H1 (cell line): ENCODE data around the gene RHD.

ENCODE experiments used
- ATF3 ChIP-seq: IDR thresholded peaks from 2 replicates; pipeline ENCODE4 v1.6.1; 2011; ENCODE audit warnings: low read depth, mild to moderate bottlenecking, low read length; ENCODE audit not compliant: insufficient read depth
- CEBPB ChIP-seq: IDR thresholded peaks from 2 replicates; pipeline ENCODE4 v1.6.1; 2012; ENCODE audit warnings: low read depth, low read length
- CREB1 ChIP-seq: IDR thresholded peaks from 2 replicates; pipeline ENCODE4 v1.6.1; 2012; ENCODE audit warnings: inconsistent platforms
- EZH2 ChIP-seq: fragments of 200-600 bp; sonication (generic); IDR thresholded peaks from 2 replicates; pipeline ENCODE4 v1.7.1; 2012; ENCODE audit warnings: low read depth, mild to moderate bottlenecking, moderate library complexity, low read length, inconsistent platforms; ENCODE audit not compliant: severe bottlenecking
- FOSL1 ChIP-seq: IDR thresholded peaks from 2 replicates; pipeline ENCODE4 v1.6.1; 2011; ENCODE audit warnings: mild to moderate bottlenecking, low read depth, low read length, moderate library complexity; ENCODE audit not compliant: insufficient read depth
- MAX ChIP-seq: IDR thresholded peaks from 2 replicates; pipeline ENCODE4 v1.6.1; 2012; ENCODE audit warnings: inconsistent platforms
- POLR2A ChIP-seq, 2 experiments: IDR thresholded peaks; 1 replicate in 1 of 2; 2 replicates in 1 of 2; pipeline ENCODE4 v1.6.1; 2011; ENCODE audit warnings: low read depth in 2 of 2, low read length in 2 of 2, mild to moderate bottlenecking in 2 of 2; ENCODE audit errors: control extremely low read depth in 1 of 2
- TAF1 ChIP-seq: IDR thresholded peaks from 2 replicates; pipeline ENCODE4 v1.6.1; 2011; ENCODE audit warnings: mild to moderate bottlenecking, low read depth, low read length
- TEAD4 ChIP-seq: IDR thresholded peaks from 2 replicates; pipeline ENCODE4 v1.6.1; 2012; ENCODE audit warnings: low read depth, low read length, inconsistent platforms, mixed read lengths
- YY1 ChIP-seq: IDR thresholded peaks from 2 replicates; pipeline ENCODE4 v1.6.1; 2011; ENCODE audit warnings: low read depth, mild to moderate bottlenecking, low read length
- TF ChIP-seq, protein P1 (sequence below), 3 experiments: IDR thresholded peaks; 1 replicate in 2 of 3; 2 replicates in 1 of 3; pipeline versions ENCODE4 v1.5.1 to v1.6.1; 2011; ENCODE audit warnings: low read length in 3 of 3, mild to moderate bottlenecking in 3 of 3, inconsistent platforms in 2 of 3, low read depth in 1 of 3, moderate library complexity in 1 of 3; ENCODE audit not compliant: insufficient read depth in 1 of 3; ENCODE audit errors: control extremely low read depth in 1 of 3
- TF ChIP-seq, protein P2 (sequence below): IDR thresholded peaks from 2 replicates; pipeline ENCODE4 v1.6.1; 2012; ENCODE audit warnings: low read length, inconsistent platforms
- TF ChIP-seq, protein P3 (sequence below): IDR thresholded peaks from 2 replicates; pipeline ENCODE4 v1.6.1; 2011; ENCODE audit warnings: low read length, improper control_type of control experiment

- TF ChIP-seq TEAD4 (no peak), EZH2 (no peak), ATF3 (no peak), MAX (no peak), TAF1 (no peak), CEBPB (no peak), CREB1 (no peak), POLR2A (IDR thresholded peaks at IDR 0.05; ENCODE audit: control extremely low read depth in 1 of 2, low read depth in 2 of 2, low read length in 2 of 2) (no peak), FOSL1 (no peak), YY1 (no peak)
- TF ChIP-seq, protein P1, sequence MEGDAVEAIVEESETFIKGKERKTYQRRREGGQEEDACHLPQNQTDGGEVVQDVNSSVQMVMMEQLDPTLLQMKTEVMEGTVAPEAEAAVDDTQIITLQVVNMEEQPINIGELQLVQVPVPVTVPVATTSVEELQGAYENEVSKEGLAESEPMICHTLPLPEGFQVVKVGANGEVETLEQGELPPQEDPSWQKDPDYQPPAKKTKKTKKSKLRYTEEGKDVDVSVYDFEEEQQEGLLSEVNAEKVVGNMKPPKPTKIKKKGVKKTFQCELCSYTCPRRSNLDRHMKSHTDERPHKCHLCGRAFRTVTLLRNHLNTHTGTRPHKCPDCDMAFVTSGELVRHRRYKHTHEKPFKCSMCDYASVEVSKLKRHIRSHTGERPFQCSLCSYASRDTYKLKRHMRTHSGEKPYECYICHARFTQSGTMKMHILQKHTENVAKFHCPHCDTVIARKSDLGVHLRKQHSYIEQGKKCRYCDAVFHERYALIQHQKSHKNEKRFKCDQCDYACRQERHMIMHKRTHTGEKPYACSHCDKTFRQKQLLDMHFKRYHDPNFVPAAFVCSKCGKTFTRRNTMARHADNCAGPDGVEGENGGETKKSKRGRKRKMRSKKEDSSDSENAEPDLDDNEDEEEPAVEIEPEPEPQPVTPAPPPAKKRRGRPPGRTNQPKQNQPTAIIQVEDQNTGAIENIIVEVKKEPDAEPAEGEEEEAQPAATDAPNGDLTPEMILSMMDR (IDR thresholded peaks at IDR 0.05; ENCODE audit: control extremely low read depth in 1 of 3, insufficient read depth in 1 of 3, low read depth in 1 of 3, low read length in 3 of 3) = no peak
- TF ChIP-seq, protein P2, sequence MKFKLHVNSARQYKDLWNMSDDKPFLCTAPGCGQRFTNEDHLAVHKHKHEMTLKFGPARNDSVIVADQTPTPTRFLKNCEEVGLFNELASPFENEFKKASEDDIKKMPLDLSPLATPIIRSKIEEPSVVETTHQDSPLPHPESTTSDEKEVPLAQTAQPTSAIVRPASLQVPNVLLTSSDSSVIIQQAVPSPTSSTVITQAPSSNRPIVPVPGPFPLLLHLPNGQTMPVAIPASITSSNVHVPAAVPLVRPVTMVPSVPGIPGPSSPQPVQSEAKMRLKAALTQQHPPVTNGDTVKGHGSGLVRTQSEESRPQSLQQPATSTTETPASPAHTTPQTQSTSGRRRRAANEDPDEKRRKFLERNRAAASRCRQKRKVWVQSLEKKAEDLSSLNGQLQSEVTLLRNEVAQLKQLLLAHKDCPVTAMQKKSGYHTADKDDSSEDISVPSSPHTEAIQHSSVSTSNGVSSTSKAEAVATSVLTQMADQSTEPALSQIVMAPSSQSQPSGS = no peak
- TF ChIP-seq, protein P3, sequence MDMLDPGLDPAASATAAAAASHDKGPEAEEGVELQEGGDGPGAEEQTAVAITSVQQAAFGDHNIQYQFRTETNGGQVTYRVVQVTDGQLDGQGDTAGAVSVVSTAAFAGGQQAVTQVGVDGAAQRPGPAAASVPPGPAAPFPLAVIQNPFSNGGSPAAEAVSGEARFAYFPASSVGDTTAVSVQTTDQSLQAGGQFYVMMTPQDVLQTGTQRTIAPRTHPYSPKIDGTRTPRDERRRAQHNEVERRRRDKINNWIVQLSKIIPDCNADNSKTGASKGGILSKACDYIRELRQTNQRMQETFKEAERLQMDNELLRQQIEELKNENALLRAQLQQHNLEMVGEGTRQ = no peak
Observed at GRCh38 chr1:25369241-25369640, 96.9 kb downstream of the RHD start.
